Hepatocyte (in vitro differentiated cells): Measurements from ENCODE around the gene TMEM176A.

ENCODE experiments used
- CTCF ChIP-seq: fragments of 200-600 bp; sonication (generic); IDR thresholded peaks from 2 replicates; pipeline ENCODE4 v1.5.1; 2016; ENCODE audit warnings: antibody characterized with exemption, mild to moderate bottlenecking; ENCODE audit not compliant: poor library complexity
- EZH2 ChIP-seq: fragments of 200-600 bp; sonication (generic); IDR thresholded peaks from 2 replicates; pipeline ENCODE4 v1.6.1; 2016; ENCODE audit warnings: antibody characterized with exemption, mild to moderate bottlenecking, borderline replicate concordance

GRCh38 chr7:150854066-150855000 is 53.8 kb downstream of the TMEM176A start:
- TF ChIP-seq EZH2: no peak
- TF ChIP-seq CTCF: no peak
